Measurements from ENCODE around the gene ADH6. TPM values are rescaled to one million over a fixed set of nuclear protein-coding genes. Genes with fewer than 3 reads are reported as not detected.
"Not testable (repeated sequence)": the region's sequence is repeated elsewhere in the genome, so short reads cannot be mapped to it uniquely, and the experiment has no call there.

The ADH6 gene
- polyA plus RNA-seq, 12 donors = 0.83 to 3.5 (median 1.9) TPM; not detected in 2

GRCh38 chr4:99200138-99200537 lies 18.9 kb downstream of the ADH6 start:
- no peak for DNase-seq

GRCh38 chr4:99190336-99190735 lies 28.7 kb downstream of the ADH6 start:
- no peak for DNase-seq

GRCh38 chr4:99189900-99190299 lies 29.1 kb downstream of the ADH6 start:
- not testable (repeated sequence) for DNase-seq

GRCh38 chr4:99186029-99186428 lies 33.0 kb downstream of the ADH6 start:
- no peak for DNase-seq

GRCh38 chr4:99185581-99185980 lies 33.5 kb downstream of the ADH6 start:
- no peak for DNase-seq

- DNase-seq = peak; percentile 63
Measured at GRCh38 chr4:99180382-99181070, 38.5 kb downstream of the ADH6 start.

GRCh38 chr4:99179626-99180025 lies 39.4 kb downstream of the ADH6 start:
- DNase-seq = no peak

GRCh38 chr4:99179178-99179577 lies 39.9 kb downstream of the ADH6 start:
- DNase-seq = no peak

- DNase-seq = no peak
Measured at GRCh38 chr4:99166544-99166943, 52.5 kb downstream of the ADH6 start.

- no peak for DNase-seq
Measured at GRCh38 chr4:99165978-99166377, 53.1 kb downstream of the ADH6 start.

- no peak for DNase-seq
Measured at GRCh38 chr4:99161373-99162099, 57.5 kb downstream of the ADH6 start.

- no peak for DNase-seq
Measured at GRCh38 chr4:99159699-99160098, 59.3 kb downstream of the ADH6 start.

- no peak for DNase-seq
Measured at GRCh38 chr4:99157478-99157935, 61.5 kb downstream of the ADH6 start.

GRCh38 chr4:99156992-99157391 lies 62.1 kb downstream of the ADH6 start:
- DNase-seq = no peak

GRCh38 chr4:99154658-99155342 lies 64.2 kb downstream of the ADH6 start:
- DNase-seq = no peak

Other genes starting within 250 kb of the ADH6 start
- gene METAP1, start 223.5 kb downstream of the ADH6 start, polyA plus RNA-seq (ENCODE audit: insufficient read length in 12 of 12) = 10 to 100 TPM in 11 of 12 donors, not detected in 1; 24.6 to 43.9 (median 33.3) TPM
- gene ADH5, start 130.5 kb downstream of the ADH6 start, polyA plus RNA-seq (ENCODE audit: insufficient read length in 12 of 12) = 100 to 1,000 TPM in 9 of 12 donors, 10 to 100 TPM in 2, not detected in 1; 85.8 to 153 (median 108) TPM
- gene ADH4, start 74.9 kb downstream of the ADH6 start, polyA plus RNA-seq (ENCODE audit: insufficient read length in 12 of 12) = under 1 TPM in 2 of 12 donors, not detected in 10; 0.20 to 0.45 TPM
- gene ADH1A, start 71.7 kb upstream of the ADH6 start, polyA plus RNA-seq (ENCODE audit: insufficient read length in 12 of 12) = 1 to 10 TPM in 9 of 12 donors, under 1 TPM in 1, not detected in 2; 0.49 to 2.5 (median 1.3) TPM
- 10 to 100 TPM in 6 of 12 donors, 1 to 10 TPM in 5, not detected in 1; 7.6 to 18.8 (median 10.2) TPM for gene ADH1B, start 102.2 kb upstream of the ADH6 start, polyA plus RNA-seq (ENCODE audit: insufficient read length in 12 of 12)
- gene ADH1C, start 133.5 kb upstream of the ADH6 start, polyA plus RNA-seq (ENCODE audit: insufficient read length in 12 of 12) = 10 to 100 TPM in 4 of 12 donors, 1 to 10 TPM in 7, not detected in 1; 5.5 to 18.2 (median 8.8) TPM
- gene ADH7, start 216.1 kb upstream of the ADH6 start, polyA plus RNA-seq (ENCODE audit: insufficient read length in 12 of 12) = under 1 TPM in 2 of 12 donors, not detected in 10; 0.07 to 0.15 TPM